Stimulated activated CD4-positive, alpha-beta T cell treated with anti-CD3 and anti-CD28 coated beads, Interleukin-15, amount 100 ng/mL, for 1 hour (primary cell): ENCODE results near the gene ARMC10.
"Not testable (repeated sequence)": the region's sequence is repeated elsewhere in the genome, so short reads cannot be mapped to it uniquely, and the experiment has no call there.

Experiments
- DNase-seq, 2 donors: peaks; one replicate each; pipeline ENCODE4 v3.0.0-alpha.2; 2020; ENCODE audit warnings: low read depth in 1 of 2, low spot score in 1 of 2

The ARMC10 gene

GRCh38 chr7:103121641-103122040 is 46.7 kb downstream of the ARMC10 start:
- no peak for DNase-seq

- no peak for DNase-seq
Observed at GRCh38 chr7:103123529-103123928, 48.6 kb downstream of the ARMC10 start.

- DNase-seq: no peak
Observed at GRCh38 chr7:103124429-103124979, 49.6 kb downstream of the ARMC10 start.

- DNase-seq: no peak
Observed at GRCh38 chr7:103127006-103127405, 52.1 kb downstream of the ARMC10 start.

- no peak for DNase-seq
Observed at GRCh38 chr7:103129702-103130549, 55.0 kb downstream of the ARMC10 start.

GRCh38 chr7:103130901-103131624 is 56.1 kb downstream of the ARMC10 start:
- DNase-seq: no peak

GRCh38 chr7:103132995-103133688 is 58.2 kb downstream of the ARMC10 start:
- no peak for DNase-seq

GRCh38 chr7:103134836-103135554 is 60.1 kb downstream of the ARMC10 start:
- no peak for DNase-seq

- DNase-seq: no peak
Observed at GRCh38 chr7:103140061-103140460, 65.1 kb downstream of the ARMC10 start.

- DNase-seq: no peak
Observed at GRCh38 chr7:103140685-103141084, 65.7 kb downstream of the ARMC10 start.

GRCh38 chr7:103141753-103142404 is 66.9 kb downstream of the ARMC10 start:
- no peak for DNase-seq

- no peak for DNase-seq
Observed at GRCh38 chr7:103142494-103142893, 67.6 kb downstream of the ARMC10 start.

GRCh38 chr7:103143868-103144267 is 68.9 kb downstream of the ARMC10 start:
- no peak for DNase-seq

GRCh38 chr7:103144754-103145153 is 69.8 kb downstream of the ARMC10 start:
- not testable (repeated sequence) for DNase-seq

GRCh38 chr7:103148131-103148993 is 73.4 kb downstream of the ARMC10 start:
- no peak for DNase-seq
